ENCODE measurements around the gene RNF17.
"Not testable (repeated sequence)": the region's sequence is repeated elsewhere in the genome, so short reads cannot be mapped to it uniquely, and the experiment has no call there.

RNF17 gene

DNA sequence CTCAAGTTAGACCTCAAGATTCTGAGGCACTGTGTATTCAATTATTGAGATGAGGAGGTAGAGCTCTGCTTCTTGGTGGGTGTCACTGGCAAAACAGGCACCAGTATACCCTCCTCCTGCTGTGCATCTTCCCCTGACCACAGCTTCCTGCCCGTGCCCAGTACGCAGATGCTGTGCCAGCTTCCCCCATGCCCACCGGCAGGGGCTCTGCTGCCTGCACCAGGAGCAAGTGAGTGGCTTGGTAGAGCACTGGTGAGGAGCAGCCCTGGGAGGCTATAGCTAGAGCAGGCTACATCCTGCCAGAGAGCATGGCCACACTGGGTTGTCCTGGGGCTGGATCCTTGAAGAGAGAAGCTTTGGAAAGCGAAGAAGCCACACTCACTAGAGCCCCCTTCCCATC lies 21.0 kb upstream of the RNF17 start:
- DNase-seq (ENCODE audit: low read depth): no peak

DNA sequence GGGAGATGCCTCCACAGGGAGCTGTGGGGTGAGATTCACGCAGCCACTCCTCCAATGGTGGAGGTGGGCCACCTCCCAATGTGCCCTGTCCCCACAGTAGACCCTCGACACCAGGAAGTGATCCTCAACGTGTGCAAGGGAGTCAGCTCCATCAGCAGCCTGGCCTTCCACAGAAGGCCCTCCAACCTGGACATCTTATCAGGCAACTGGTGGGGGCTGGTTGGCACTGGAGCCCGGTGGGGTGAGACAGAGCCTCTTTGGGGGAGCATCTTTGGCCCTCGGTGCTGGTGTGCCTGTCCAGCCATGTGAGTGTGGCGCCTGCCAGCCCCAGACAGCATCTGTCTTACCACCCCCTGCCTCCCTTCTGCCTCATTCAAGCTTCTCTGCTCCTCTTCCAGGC lies 19.7 kb upstream of the RNF17 start:
- no peak for DNase-seq (ENCODE audit: low read depth)

DNA sequence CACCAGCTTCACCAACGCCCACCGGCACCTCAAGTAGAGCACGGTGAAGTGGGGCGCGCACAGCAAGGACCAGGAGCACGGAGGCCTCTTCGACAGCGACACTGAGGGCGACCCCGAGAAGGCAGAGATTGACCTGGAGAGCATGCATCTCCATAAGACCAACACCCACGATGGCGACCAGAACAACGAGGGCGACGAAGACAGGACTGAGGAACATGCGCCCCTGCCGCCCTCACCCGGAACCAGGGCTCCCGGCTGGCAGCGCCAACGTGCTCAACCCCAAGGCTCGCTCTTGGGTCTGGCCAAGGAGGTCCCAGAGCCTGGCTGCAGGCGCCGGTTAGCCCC lies 18.5 kb upstream of the RNF17 start:
- no peak for DNase-seq (ENCODE audit: low read depth)

DNA sequence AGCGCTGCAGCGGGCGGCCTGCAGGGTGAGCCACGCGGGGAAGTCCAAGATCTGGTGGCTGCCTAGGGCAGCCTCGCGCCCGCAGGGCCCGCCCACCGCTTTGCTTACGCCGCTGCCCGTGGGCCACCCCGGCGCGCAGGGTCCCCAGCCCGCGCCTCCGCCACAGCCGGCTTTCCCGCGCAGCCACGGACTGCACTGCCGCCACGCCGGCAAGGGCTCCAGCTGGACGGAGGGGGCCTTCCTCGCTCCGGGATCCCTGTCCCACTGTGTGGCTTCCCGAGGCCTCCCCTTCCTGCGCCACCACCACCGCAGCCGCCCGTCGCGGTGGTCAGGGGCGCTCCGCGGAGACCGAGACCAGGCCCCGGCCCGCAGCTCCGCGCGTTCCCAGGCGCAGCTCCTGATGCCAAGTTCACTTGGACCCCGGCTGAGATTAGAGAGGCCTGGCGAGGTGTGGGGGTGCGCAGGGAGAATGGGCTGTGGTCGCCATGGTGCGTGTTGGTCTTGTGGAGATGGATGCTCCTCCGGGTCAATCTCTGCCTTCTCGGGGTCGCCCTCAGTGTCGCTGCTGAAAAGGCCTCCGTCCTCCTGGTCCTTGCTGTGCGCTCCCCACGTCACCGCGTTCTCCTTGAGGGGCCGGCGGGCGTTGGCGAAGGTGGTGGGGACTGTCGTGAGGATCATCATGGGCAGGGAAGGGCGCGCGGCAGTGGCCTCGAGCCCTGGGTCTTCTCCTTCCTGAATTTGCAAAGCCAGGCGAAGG lies 17.9 kb upstream of the RNF17 start:
- DNase-seq (ENCODE audit: low read depth): no peak

DNA sequence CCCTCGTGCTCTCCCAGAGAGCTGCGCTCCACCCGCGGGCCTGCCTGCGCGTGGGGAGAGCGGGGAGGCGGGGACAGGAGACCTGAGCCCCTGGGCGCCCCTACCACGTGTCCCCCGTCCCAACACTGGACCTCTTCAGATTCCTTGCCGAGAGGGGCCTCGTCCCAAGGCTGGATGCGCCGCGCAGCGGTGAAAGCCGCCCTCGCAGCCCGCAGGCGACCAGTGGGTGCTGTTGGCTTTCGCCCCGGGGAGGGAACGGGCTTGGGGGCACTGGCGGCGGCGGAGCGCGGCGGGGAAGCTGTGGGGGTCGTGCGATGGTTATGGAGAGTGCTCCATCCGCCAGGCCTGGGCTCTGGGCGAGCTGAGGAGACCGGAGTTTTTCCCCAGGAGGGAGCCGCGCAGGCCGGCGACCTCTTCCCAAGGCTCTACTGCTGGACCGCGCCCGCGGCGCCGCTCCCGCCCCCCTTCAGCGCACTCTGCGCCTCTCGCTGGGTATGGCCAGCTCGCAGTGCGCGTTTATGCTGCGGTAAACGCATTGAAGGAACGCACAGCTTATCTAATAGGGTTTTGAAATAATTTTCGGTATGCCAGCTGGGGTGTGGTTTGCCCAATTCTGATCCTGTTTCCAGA lies 17.2 kb upstream of the RNF17 start:
- DNase-seq (ENCODE audit: low read depth): no peak

DNA sequence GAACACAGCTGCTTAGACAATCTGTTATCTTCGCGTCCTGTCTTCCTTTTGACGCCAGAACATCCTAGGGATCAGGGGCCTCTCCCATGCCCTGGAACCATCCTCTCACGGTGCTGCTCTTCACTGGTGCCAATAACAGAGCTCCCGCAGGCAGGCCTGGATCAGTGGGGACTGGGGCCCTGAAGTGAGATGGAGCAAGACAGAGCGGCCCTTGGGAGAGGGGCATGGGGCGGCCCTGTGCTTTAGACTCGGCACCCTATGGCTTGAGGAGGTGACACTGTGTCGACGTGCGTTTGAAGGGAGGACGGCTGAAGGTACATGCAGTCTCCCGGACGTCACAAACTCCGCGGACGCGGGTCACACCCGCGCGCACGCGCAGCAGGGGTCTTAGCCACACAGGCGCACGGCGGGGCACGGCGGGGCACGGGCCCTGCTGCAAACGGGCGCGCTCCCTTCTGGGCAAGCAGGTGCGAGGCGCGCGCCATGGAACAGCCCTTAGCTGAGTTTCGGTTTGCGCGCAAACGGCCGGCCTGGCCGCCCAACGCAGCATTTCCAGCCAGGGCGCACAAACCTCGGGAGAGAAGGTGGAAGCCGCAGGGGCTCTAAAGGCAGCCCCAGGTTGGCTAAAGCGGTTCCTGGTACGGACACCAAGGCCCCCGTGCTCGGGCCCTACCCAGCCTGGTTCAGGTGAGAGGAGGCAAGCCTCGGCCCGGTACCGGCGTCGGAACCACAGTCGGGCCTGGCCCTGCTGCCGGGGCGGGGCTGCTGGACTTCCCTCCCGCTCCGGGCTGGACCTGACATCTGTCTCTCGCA lies 16.5 kb upstream of the RNF17 start:
- no peak for DNase-seq (ENCODE audit: low read depth)

DNA sequence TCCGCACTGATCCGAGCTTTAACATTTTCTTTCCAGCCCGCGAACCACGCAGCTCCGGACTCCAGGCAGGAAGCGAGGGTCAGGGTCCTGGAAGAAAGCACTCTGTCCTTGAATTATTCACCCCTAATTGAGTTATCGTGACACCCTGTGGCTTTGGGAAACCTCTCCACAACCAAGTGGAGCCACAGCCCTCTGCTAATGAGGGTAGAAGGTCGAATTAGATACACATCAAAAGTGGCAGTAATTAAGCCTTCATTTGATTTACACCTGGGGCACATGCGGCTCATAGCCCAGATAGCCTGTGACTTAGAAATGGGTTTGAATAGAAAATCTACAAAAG lies 15.9 kb upstream of the RNF17 start:
- DNase-seq (ENCODE audit: low read depth): no peak

DNA sequence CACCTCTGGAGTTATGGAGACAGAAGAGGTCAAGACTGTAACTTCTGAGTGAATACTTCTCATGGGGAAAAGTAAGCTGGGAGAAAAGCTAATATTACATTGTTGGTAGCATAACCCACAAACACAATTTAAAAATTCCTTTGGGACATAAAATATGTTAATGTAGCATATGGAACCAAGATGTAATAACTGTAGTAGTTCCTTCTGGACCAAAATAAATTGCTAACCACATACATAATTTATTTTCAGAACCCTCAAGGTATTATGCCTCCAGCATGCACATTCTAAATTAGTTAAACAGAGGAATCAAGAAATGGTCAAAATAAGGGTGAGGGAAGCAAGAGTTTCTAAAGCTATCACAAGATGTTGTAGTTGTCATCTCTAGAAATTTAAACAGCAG lies 4.8 kb upstream of the RNF17 start:
- no peak for DNase-seq (ENCODE audit: low read depth)

DNA sequence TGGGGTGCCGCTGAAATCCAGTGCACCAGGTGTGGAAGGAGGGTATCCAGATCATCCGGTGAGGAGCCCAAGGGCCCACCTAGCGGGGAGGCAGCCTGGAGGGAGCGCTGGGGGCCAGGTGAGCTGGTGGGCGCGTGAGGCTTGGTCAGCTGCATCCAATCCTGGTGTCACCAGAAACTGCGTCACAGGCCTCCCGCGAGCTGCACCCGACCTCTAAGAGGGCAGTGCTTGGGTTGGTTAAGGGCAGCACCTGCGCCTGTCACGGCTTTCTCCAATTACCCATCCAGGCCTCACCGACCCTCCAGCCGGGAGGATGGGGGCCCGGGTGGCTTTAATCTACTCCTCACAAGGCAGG lies 284 bp downstream of the RNF17 start:
- DNase-seq (ENCODE audit: low read depth): no peak

DNA sequence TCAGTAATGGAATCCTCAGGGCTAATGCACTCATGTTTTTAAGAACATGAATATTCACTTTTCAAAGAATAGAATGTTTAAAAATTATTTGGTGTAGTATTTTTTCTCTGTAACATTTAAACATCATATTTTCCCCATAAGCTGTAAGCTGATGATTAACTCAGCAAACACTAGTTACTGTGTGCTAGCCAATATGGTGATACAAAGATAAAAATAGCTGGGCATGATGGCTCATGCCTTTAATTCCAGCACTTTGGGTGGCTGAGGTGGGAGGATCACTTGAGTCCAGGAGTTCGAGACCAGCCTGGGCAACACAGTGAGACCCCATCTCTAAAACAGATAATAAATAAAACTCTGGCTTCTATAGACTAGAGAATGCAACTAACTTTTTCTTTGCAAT lies 13.2 kb downstream of the RNF17 start:
- DNase-seq (ENCODE audit: low read depth): no peak

DNA sequence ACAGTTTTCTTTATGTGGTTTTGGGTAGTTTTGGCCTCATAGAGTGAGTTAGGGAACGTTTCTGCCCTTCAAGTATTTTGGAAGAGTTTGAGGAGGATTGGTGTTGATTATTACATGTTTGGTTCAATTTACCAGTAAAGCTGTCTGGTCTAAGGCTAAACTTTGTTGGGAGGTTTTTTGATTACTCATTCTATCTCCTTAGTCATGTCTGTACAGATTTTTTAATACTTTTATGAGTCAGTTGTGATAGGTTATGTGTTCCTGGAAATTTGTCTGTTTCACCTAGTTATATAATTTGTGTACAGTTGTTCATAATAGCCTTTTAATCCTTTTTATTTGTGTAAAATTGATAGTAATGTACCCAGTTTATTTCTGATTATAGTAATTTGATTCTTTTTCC lies 20.4 kb downstream of the RNF17 start:
- DNase-seq (ENCODE audit: low read depth): no peak

DNA sequence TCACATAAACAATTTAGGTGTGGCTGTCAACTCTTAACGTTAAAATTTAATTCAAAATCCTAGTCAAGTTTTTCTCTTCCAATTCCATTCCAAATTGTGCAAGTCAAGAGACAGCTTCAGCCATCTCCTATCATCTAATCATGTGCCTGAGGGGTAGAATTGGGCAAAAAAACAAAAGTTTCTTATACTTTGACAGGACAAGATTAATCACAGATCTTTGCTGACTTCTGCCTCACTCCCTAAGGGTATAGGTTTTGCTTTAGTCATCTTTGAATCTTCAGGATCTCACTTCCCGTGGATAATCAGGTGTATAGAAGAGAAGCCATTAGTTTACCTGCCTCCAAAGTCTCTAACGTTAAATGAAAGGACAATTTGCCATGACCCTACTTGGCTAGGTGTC lies 24.6 kb downstream of the RNF17 start:
- no peak for DNase-seq (ENCODE audit: low read depth)

DNA sequence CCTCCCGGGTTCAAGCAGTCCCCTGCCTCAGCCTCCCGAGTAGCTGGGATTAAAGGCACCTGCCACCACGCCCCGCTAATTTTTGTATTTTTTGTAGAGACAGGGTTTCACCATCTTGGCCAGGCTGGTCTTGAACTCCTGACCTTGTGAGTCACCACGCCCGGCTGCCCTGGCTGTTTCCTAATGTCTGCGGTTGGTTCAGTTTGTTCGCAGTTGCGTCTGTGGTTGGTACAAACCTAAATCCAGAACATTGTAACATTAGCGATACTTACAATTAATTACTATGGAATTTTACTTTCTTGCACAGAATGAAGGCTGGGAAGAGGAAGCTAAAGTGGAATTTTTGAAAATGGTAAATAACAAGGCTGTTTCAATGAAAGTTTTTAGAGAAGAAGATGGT lies 38.1 kb downstream of the RNF17 start:
- no peak for DNase-seq (ENCODE audit: low read depth)

DNA sequence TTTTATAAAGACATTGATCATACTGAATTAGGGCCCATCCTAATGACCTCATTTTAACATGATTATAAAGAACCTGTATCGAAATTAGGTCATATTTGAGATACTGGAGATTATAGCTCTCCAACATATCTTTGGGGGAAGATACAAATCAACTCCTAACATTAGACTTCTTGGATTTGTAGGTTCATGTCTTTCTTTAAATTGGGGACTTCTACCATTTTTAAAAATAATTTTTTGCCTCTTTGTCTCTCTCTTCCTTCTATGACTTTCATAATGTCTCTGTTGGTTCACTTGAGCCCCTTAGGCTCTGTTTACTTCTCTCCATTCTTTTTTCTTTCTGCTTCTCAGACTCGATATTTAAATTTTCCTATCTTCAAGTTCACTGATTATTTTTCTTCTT lies 57.2 kb downstream of the RNF17 start:
- no peak for DNase-seq (ENCODE audit: low read depth)

DNA sequence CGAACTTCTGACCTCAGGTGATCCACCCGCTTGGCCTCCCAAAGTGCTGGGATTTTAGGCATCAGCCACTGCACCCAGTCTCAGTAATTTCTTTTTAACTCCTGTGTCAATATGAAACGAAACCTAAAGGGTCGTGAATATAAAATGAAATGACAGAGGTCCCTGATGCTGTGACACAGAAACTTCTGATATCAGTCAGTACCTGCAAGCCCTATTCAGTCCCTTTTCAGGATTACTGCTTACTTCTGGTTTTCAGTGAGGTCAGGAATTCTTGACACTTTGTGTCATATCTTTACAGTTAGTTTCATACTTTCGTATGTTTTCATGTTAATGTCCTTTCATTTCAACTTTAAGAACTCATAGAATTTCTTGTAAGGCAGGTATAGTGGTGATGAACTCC lies 58.7 kb downstream of the RNF17 start:
- no peak for DNase-seq (ENCODE audit: low read depth)

DNA sequence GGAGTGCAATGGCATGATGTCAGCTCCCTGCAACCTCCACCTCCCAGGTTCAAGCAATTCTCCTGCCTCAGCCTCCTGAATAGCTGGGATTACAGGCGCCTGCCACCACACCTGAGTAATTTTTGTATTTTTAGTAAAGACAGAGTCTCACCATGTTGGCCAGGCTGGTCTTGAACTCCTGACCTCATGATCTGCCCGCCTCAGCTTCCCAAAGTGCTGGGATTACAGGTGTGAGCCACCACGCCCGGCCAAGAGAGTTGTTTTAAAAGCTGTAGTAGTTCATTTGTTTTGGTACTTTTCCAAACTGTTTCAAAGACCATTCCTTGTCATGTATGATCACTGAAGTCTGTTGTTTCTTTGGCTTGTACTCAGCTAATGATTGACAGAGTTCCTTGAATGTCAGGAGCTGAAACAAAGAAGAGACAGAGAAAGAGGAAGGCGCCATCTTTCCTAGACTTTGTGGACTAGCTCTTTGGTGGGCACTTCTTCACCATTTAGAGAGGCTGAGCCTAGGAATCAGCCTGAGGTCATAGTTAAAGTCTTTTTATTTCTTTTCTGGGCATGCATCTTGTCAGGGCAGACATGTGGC lies 59.2 kb downstream of the RNF17 start:
- DNase-seq (ENCODE audit: low read depth): not testable (repeated sequence)

DNA sequence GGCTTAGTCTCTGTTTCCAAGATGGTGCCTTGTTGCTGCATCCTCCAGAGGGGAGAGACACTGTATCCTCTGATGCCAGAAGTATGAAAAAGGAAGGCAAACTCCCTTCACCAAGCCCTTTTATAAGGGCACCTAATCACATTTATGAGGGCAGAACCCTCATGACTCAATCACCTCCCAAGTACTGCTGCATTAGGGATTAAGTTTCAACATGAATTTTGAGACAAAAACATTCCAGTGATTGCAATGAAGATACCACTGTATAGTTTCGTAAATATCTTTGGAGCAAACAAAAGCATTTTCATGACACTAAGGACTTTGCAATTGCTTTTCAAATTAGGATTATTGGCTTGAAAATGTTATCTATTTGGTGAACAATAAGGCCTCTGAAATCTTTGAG lies 63.8 kb downstream of the RNF17 start:
- DNase-seq (ENCODE audit: low read depth): no peak

DNA sequence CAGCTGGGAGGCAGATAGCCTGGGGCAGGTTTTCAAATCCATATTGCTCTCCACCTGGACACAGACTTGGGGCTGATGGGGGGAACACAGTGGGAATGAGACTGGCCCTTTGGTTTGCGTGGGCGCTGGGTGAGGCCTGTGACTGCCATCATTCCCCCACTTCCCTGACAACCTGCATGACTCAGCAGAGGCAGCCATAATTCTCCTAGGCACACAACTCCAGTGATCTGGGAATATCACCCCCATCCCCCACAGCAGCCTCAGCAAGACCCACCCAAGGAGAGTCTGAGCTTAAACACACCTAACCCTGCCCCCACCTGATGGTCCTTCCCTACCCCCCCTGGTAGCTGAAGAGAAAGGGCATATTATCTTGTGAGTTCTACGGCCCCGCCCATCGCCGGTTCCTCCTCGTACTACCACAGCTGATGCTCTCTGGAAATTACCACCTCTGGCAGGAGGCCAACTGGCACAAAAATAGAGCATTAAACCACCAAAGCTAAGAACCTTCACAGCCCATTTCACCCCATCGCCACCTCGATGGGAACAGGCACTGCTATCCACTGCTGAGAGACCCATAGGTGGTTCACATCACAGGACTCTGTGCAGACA lies 71.0 kb downstream of the RNF17 start:
- DNase-seq (ENCODE audit: low read depth): no peak

DNA sequence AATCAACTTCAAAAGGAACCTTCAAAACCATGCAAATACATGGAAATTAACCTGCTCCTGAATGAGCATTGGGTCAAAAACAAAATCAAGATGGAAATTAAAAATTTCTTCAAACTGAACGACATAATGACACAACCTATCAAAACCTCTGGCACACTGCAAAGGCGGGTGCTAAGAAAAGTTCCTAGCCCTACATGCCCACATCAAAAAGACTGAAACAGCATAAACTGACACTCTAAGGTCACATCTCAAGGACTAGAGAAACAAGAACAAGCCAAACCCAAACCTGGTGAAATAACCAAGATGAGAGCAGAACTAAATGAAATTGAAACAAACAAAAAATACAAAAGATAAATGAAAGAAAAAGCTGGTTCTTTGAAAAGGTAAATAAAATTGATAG lies 73.6 kb downstream of the RNF17 start:
- not testable (repeated sequence) for DNase-seq (ENCODE audit: low read depth)

DNA sequence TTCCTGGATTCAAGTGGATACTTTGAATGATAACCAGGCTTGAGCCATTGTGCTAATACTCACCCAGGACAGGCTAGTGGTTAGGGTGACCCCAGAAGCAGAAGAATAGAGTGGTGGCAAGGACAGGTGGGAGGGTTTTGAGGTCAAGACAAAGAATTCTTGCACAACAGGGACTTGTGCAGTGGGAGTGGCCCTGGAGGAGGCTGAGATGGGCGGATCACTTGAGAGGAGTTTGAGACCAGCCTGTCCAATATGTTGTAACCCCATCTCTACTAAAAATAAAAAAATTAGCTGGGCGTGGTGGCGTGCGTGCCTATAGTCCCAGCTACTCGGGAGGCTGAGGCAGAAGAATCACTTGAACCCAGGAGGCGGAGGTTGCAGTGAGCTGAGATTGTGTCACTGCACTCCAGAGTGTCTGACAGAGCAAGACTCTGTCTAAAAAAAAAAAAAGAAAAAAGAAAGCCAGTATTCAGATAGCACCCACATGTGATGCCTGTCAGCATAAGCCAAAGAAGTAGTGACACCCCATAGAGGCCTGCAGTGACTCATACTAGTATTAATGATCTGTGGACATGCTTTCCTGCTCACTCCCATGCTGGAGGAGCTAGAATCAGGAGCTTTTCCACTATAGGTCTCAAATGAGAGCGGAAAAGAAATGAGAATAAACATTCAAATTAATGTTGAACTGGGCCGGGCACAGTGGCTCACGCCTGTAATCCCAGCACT lies 78.7 kb downstream of the RNF17 start:
- DNase-seq (ENCODE audit: low read depth): no peak

DNA sequence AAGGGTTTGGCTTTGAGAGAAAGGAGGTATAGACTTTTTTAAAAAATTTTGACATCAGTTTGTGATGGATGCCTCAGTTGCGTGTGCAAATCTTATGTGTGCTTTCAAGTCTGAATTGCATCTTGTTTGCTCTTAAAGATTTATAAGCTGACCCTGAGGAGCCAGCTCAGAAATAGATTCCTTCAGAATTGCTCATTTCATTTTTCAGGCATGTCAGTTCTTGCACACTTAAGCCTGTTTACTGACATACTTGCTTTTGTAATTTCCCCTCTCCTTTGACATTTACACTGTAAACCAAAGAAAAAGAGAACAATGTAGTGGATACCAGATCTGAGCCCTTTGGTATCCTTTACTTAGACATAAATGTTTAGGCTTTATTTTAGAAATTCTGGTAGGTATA lies 87.6 kb downstream of the RNF17 start:
- no peak for DNase-seq (ENCODE audit: low read depth)

DNA sequence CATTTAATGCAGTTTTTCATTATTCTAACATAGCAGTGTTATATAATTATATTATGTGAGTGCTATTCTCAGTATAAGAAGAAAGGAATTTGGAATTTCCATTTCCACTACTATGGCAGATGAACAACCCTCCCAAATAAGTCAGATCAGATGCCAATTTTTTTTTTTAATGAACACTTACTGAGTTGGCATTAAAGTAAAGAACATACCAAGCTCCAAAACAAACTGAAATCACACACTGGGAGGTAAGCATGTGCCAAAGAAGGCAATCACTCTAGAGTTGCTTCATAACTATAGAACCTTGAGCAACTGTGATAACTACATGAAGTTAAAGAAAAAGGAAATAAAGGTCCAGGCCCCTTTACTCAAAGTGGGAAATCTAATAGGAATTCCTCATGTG lies 90.3 kb downstream of the RNF17 start:
- no peak for DNase-seq (ENCODE audit: low read depth)
